ENCODE data around the gene MYLK. TPM values are rescaled to one million over a fixed set of nuclear protein-coding genes. Genes with fewer than 3 reads are reported as not detected.

Gene MYLK
- total RNA-seq, 1 donor from 2014 or later: 2.6 TPM

- Histone ChIP-seq H3K27me3 (ENCODE audit: control insufficient read depth, insufficient read depth, low read length) (no peaks in the 10 kb centered on the region), H3K36me3 (ENCODE audit: control insufficient read depth, insufficient read depth, low read length) (no peaks in the 10 kb centered on the region), H3K4me3 (ENCODE audit: low read depth, low read length) (no peak overlapping the region)
- no peak for TF ChIP-seq CTCF (IDR thresholded peaks at IDR 0.05; ENCODE audit: insufficient read depth, low read length, severe bottlenecking)
- DNase-seq (ENCODE audit: low read depth) (no peak), FAIRE-seq (no peak)
Measured at GRCh38 chr3:123808812-123809211, 75.3 kb downstream of the MYLK start.

- no peaks in the 10 kb centered on the region for H3K36me3 ChIP-seq (ENCODE audit: control insufficient read depth, insufficient read depth, low read length)
- no peak for TF ChIP-seq CTCF (IDR thresholded peaks at IDR 0.05; ENCODE audit: insufficient read depth, low read length, severe bottlenecking)
- no peaks in the 10 kb centered on the region for H3K27me3 ChIP-seq (ENCODE audit: control insufficient read depth, insufficient read depth, low read length)
- FAIRE-seq (peak; percentile 58), DNase-seq (ENCODE audit: low read depth) (peak; percentile 86)
- no peak overlapping the region for H3K4me3 ChIP-seq (ENCODE audit: low read depth, low read length)
Measured at GRCh38 chr3:123807820-123808219, 76.3 kb downstream of the MYLK start.

- no peak for FAIRE-seq
Measured at GRCh38 chr3:123805504-123805903, 78.6 kb downstream of the MYLK start.

GRCh38 chr3:123805101-123805500, 79.0 kb downstream of the MYLK start:
- Histone ChIP-seq H3K27me3 (ENCODE audit: control insufficient read depth, insufficient read depth, low read length) (no peaks in the 10 kb centered on the region), H3K4me3 (ENCODE audit: low read depth, low read length) (no peak overlapping the region), H3K36me3 (ENCODE audit: control insufficient read depth, insufficient read depth, low read length) (no peaks in the 10 kb centered on the region)
- FAIRE-seq: no peak
- no peak for TF ChIP-seq CTCF (IDR thresholded peaks at IDR 0.05; ENCODE audit: insufficient read depth, low read length, severe bottlenecking)
- DNase-seq (ENCODE audit: low read depth): no peak

More at GRCh38 chr3:123805504-123805903, 78.6 kb downstream of the MYLK start:
- no peaks in the 10 kb centered on the region for H3K36me3 ChIP-seq (ENCODE audit: control insufficient read depth, insufficient read depth, low read length)
- TF ChIP-seq CTCF (IDR thresholded peaks at IDR 0.05; ENCODE audit: insufficient read depth, low read length, severe bottlenecking): no peak
- DNase-seq (ENCODE audit: low read depth): no peak
- H3K4me3 ChIP-seq (ENCODE audit: low read depth, low read length): no peak overlapping the region
- H3K27me3 ChIP-seq (ENCODE audit: control insufficient read depth, insufficient read depth, low read length): no peaks in the 10 kb centered on the region

- DNase-seq (ENCODE audit: low read depth): no peak
- Histone ChIP-seq H3K4me3 (ENCODE audit: low read depth, low read length) (no peak overlapping the region), H3K27me3 (ENCODE audit: control insufficient read depth, insufficient read depth, low read length) (no peaks in the 10 kb centered on the region), H3K36me3 (ENCODE audit: control insufficient read depth, insufficient read depth, low read length) (no peaks in the 10 kb centered on the region)
- no peak for FAIRE-seq
- TF ChIP-seq CTCF (IDR thresholded peaks at IDR 0.05; ENCODE audit: insufficient read depth, low read length, severe bottlenecking): no peak
Measured at GRCh38 chr3:123804676-123805075, 79.5 kb downstream of the MYLK start.

GRCh38 chr3:123803521-123803920, 80.6 kb downstream of the MYLK start:
- FAIRE-seq (no peak), DNase-seq (ENCODE audit: low read depth) (no peak)
- no peak overlapping the region for H3K4me3 ChIP-seq (ENCODE audit: low read depth, low read length)
- TF ChIP-seq CTCF (IDR thresholded peaks at IDR 0.05; ENCODE audit: insufficient read depth, low read length, severe bottlenecking): no peak
- no peaks in the 10 kb centered on the region for H3K36me3 ChIP-seq (ENCODE audit: control insufficient read depth, insufficient read depth, low read length)
- H3K27me3 ChIP-seq (ENCODE audit: control insufficient read depth, insufficient read depth, low read length): no peaks in the 10 kb centered on the region

Measured in bronchial epithelial cell (primary cell).